ENCODE data around the gene LIPN.

The LIPN gene

DNA sequence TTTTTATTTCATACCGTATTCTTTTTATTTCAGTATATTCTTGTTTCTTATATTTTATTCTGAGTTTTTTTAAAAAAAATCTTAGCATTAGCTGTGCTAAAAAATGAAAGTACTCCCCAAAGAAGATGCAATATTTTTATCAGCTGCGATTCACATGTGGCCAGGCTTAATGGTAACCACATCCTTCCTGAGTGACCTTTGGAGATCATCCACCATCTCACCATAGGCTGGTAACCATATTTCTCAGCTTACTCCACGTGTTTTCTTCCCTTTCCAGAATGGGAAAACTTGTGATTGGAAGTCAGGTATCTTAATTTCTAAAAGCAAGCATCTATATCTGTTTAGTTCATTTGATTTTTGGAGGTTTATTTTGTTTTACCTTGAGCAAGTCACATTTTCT, 23.9 kb downstream of the LIPN start:
- DNase-seq (ENCODE audit: low spot score), result no peak

DNA sequence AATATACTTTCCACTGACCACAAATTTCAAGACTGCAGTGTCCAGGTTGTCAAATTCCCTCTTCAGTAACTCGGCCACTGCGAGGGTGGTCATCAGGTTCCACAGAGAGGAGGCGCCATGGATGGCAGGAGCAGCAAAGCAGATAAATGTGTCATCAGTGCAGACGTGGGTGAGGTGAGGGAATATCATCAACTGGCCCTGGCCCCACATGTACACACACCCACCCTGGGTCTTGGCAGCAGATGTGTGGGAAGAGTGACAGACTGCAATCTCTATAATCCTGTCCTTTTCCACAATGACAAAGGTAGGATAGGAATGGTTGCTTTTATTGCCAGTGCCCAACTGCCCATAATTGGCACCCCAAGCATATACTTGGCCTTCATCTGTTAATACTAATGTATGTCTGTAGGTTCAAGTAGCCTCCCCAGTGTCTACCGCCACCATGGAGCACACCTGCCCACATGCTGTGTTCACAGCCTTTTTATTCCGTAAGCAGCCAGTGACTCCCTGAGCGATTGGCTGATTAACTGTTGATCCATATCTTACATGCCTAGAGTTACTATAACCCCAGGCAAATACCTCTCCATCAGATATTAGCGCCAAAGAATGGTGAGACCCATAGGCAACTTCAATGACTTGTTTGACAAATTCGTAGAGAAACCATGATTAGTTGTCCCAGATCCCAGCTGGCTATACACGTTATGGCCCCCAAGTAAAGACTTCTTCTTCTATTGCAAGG, 26.4 kb downstream of the LIPN start:
- no peak for DNase-seq (ENCODE audit: low spot score)

GRCh38 chr10:88787463-88787862, 27.6 kb downstream of the LIPN start:
- no peak for DNase-seq (ENCODE audit: low spot score)

DNA sequence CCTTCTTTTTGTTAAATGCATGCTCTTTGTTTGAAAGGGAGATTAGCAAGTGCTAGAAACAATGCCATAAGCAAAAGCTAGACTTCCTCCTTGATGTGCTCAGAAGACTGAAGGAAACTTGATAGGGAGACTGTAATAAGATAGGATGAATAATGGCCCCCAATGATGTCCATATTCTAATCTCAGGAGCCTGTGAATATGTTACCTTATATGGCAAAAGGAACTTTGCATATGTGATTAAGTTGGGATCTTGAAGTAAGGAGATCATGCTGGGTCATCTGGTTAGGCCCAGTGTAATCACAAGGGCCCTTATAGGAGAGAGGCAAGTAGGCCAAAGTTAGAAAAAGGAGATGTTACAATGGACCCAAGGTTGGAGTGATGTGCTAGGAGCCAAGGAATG, 29.1 kb downstream of the LIPN start:
- no peak for DNase-seq (ENCODE audit: low spot score)

DNA sequence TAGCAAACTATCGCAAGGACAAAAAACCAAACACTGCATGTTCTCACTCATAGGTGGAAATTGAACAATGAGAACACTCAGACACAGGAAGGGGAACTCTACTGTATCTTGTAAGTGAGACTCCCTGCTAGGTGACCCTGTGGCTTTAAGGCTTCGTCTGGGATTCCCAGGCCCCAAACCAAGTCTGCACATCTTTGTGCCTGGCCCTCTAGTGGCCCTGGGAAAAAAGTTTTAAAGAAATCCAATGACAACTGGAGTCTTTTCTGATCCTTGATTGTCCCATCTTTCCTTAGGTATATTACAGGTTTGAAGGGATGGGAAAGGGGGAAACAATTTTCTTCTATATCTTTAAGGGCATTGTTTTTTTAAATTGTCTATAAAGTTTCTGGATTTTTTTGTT, 32.1 kb downstream of the LIPN start:
- no peak for DNase-seq (ENCODE audit: low spot score)

DNA sequence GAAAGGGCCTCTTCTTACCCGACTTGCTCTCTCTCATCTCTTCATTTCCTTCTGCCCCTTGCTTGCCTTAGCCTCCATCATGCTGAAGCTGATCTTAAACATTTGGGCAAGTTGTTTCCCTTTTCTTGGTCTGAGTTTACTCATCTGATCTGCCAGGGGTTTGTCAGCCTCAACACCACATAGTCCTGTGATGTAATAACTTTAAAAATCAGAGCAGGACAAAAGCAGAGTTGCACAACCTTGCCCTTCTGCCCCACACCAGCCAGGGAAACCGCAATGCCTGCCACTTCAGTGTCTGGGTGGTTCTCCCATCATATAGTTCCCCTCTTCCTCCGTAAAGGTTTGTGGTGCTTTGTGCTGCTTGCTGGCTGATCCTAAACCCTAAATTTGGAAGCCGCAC, 32.8 kb downstream of the LIPN start:
- no peak for DNase-seq (ENCODE audit: low spot score)

- no peak for DNase-seq (ENCODE audit: low spot score)
Measured at GRCh38 chr10:88793712-88794299, 34.0 kb downstream of the LIPN start.

DNA sequence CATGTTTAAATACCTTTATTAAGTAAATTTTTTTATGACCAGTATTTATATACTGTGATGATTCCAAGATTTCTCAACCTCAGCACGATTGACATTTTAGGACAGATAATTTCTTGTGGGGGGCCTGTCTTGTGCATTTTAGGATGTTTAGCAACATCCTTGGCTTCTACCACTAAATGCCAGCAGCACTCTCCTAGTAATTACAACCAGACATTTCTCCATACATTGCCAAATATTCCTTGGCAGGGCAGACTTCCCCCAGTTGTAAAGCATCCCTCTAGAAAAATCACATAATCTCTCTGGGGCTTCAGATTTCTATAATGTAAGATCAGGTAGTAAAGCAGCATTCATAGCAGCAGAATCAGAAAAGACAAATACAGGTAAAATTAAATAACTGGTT, 34.9 kb downstream of the LIPN start:
- no peak for DNase-seq (ENCODE audit: low spot score)

DNA sequence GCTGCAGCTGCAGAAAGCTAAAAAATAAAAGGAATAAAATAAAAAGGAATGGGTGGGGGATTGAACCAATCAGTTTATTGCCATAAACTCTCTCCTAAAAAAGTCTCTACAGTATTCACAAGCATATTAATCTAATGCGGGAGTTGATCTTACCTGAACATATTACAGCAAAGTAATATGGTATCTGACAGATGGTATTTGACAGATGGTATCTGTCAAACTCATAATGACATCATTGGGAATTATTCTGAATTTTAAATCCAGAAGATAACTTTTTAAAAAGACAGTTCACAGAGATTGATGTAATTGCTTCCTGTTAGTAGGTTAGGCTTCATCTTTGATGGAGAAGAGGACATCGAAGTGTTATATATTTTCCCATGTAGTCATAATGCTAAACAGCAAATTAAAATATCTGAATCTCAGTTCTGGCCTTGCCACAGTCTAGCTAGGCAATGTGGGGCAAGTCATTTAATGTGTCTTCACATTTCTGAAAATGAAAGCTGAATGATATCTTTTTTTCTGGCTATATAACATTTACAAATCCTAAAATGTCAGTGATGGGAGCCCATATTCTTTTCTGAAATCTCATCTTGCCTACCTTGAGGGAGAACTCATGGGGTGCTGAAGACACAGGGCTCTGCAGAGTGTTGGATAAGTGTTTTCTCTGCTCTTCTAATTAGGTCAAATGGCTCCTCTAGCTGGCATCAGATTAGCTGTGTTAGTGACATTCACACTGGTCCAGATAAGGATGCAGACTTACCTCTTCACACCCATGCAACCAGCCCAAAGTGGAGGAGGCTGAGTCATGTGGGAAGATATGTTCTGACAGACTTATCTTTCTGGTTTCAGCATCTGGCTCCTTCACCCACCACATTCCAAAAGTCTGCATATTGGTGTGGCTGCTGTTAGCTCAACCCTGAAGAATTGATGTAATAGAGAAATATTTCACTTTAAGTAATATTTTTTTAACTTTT, 40.6 kb downstream of the LIPN start:
- DNase-seq (ENCODE audit: low spot score), result no peak

GRCh38 chr10:88802523-88803285, 42.9 kb downstream of the LIPN start, which contains the start of gene LIPM:
Gene LIPM (plus strand): TSS chr10:88802730. CDS start chr10:88802897, 167 bp downstream.
- no peak for DNase-seq (ENCODE audit: low spot score)

DNA sequence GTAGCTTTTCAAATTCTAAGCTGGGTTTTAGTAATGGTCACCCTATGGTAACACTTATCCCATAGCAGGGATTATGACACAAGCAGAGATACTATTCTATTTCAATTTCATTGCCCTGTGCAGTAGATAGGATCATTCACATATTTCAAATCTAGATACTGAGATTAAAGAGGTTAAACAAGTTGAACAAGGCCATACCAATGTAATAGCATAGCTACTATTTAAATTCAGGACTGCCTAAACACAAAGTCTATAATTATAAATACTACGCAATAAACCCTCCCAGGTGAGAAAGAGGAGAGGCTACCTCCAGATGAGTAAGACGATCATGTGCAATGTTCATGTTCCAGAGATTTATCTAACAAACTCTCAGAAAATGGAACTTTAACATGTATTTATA, 43.8 kb downstream of the LIPN start:
- DNase-seq (ENCODE audit: low spot score), result no peak

GRCh38 chr10:88804083-88804812, 44.4 kb downstream of the LIPN start:
- no peak for DNase-seq (ENCODE audit: low spot score)

- DNase-seq (ENCODE audit: low spot score), result no peak
Measured at GRCh38 chr10:88805361-88805760, 45.5 kb downstream of the LIPN start.

DNA sequence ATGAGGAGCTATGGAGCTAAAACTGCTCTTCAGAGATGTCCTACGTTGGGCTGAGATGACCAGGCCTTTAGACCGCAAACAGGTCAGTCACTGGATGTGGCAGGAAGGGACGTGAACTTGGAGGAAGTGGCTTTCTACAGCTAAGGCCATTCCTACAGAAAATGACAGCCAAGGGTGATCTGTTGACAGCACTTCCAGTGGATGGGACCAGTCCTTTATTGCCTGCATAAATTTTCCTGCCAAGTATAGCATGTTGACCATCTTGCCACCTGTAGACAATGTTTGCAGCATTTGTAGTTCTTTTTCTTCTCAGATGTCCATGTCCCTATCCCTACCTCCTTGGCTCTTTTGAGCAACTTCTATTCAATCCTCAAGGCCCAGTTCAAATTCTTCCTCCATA, 46.1 kb downstream of the LIPN start:
- DNase-seq (ENCODE audit: low spot score), result no peak

- no peak for DNase-seq (ENCODE audit: low spot score)
Measured at GRCh38 chr10:88809621-88810020, 49.8 kb downstream of the LIPN start.

DNA sequence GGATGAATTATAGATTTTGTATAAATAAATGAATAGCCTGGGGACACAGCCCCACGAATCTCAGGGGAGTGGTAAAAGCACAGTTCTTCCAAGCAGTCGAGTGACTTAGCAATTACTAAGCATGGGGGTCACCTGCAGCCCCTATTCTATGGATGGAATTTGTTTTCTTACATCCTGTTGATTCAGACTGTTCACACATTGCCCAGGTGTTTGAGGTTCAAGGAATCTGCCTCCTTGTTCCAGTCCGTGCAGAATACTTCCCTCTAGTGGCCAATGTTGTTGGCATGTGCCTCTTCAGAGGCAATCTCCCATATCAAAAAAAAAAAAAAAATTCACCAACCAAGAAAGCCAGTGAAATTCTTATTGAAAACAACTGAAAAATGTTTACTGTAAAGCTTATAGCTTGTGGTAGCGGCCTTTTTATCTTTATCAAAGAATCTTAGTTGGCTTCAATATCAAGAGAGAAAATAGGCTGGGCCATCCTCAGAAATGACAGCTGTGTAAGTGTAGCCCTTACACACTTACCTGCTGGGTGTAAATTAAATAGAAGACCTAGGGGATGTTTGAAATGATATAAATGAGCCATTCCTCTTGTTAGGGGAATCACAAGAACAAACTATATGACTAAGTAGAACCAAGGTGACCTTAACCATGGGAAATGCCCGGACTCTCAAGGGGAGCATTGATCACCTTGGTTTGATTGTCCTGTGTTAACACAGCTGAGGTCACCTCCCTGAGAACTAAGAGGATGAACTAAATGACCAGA, 50.6 kb downstream of the LIPN start:
- no peak for DNase-seq (ENCODE audit: low spot score)

GRCh38 chr10:88813200-88813599, 53.4 kb downstream of the LIPN start:
- no peak for DNase-seq (ENCODE audit: low spot score)

DNA sequence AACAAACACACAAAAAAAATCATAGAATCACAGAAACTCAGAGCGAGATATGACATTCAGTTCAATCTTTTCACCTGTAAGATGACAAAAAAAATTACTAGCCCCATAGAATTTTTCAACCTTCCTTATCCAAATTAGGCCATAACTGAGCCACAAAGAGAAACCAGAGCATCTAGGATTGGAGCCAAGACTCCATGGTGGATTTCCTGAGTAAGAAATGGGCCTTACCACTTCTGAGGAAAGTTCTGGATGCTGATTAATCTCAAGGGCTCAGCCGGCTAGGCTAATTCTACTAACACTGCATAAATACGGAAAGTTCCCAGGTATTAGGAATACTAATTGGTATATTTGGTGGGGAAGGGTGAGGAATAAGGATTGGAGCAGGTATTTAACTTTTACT, 59.5 kb downstream of the LIPN start:
- no peak for DNase-seq (ENCODE audit: low spot score)

DNA sequence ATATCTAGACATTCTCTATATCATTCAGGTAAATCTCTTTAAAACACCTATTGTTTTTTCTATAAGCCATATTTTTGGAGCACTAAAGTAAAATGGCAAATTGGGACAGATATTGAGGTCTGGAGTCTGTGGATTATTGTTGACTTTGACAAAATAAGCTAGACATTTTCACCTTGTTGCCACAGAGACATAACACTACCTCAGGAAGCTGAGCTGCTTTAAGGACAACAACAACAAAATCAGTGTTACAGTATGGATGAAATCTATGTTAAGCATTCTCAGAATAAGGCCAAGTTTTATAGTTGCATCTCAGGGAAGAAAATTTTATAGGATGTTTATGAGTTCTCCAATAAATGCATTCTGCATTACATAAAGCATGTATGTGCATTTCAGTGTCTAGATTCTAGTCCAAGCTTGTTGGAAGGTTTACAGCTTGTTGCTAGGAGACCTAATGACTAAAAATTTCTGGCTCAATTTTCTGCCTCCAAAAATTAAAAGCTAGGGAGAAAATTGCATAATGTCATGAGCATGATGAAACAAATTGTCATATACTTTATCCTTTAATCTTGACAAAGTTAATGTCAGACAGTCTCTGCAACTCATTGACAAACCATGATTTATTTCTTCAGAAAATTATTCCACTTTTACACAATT, 61.1 kb downstream of the LIPN start:
- no peak for DNase-seq (ENCODE audit: low spot score)

DNA sequence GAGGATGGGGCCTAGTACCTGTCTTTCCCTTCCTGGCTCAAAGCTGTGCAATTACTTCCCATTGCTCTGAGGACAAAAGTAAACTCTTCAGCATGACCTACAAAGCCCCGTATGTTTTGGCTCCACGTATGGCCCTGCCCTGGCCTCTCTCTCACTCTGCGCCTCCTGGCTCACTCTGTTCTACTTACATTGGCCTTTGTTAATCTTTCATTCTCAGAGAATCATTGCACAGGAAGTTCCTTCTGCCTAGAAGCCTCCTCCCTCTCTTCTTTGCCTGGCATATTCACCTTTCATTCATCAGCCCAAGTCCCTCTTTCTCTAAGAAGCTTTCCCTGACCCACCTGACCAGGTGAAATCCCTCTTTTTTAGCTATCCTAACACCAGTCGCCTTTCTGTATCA, 66.6 kb downstream of the LIPN start:
- no peak for DNase-seq (ENCODE audit: low spot score)
